DND-41 (cell line): ENCODE results near the gene FOXO6.

Experiments used
- ATAC-seq: fragments of 200-7000 bp; cut with Tn5 transposase; 3 replicates; pipeline ENCODE4 v1.9.1; 2021; ENCODE audit warnings: low read depth; ENCODE audit not compliant: insufficient read depth
- DNase-seq: peaks from one replicate; pipeline ENCODE4 v3.0.0-alpha.2; 2020
- H2AFZ ChIP-seq: 2 replicates; pipeline ENCODE4 v1.6.0; 2012; ENCODE audit warnings: low read depth, low read length
- H3K27ac ChIP-seq: 2 replicates; pipeline ENCODE4 v1.5.1; 2012; ENCODE audit warnings: low read length, inconsistent platforms
- H3K27me3 ChIP-seq: fragments of 200-600 bp; sonication (generic); 2 replicates; pipeline ENCODE4 v1.6.0; 2012; ENCODE audit warnings: low read length, mild to moderate bottlenecking, inconsistent platforms; ENCODE audit not compliant: insufficient read depth, poor library complexity
- H3K36me3 ChIP-seq: 2 replicates; pipeline ENCODE4 v1.5.1; 2012; ENCODE audit warnings: low read length, inconsistent platforms; ENCODE audit not compliant: insufficient read depth
- H3K4me1 ChIP-seq: 2 replicates; pipeline ENCODE4 v1.5.1; 2012; ENCODE audit warnings: mild to moderate bottlenecking, low read length; ENCODE audit not compliant: insufficient read depth
- H3K4me2 ChIP-seq: 2 replicates; pipeline ENCODE4 v1.6.0; 2012; ENCODE audit warnings: mild to moderate bottlenecking, moderate library complexity, low read length, inconsistent platforms; ENCODE audit not compliant: insufficient read depth
- H3K4me3 ChIP-seq, 2 experiments: fragments of 200-600 bp in 1 of 2; shearing (Covaris generic) in 1 of 2; 2 replicates each; pipeline ENCODE4 v1.5.1; 2012 to 2016; ENCODE audit warnings: inconsistent platforms in 2 of 2, low read length in 2 of 2, mild to moderate bottlenecking in 2 of 2, low read depth in 1 of 2, moderate library complexity in 1 of 2
- H3K79me2 ChIP-seq: 2 replicates; pipeline ENCODE4 v1.6.0; 2012; ENCODE audit warnings: low read length, inconsistent platforms; ENCODE audit not compliant: insufficient read depth
- H3K9ac ChIP-seq: 2 replicates; pipeline ENCODE4 v1.6.0; 2012; ENCODE audit warnings: low read depth, mild to moderate bottlenecking, inconsistent platforms, low read length, moderate library complexity
- H3K9me3 ChIP-seq: 2 replicates; pipeline ENCODE4 v1.5.1; 2012; ENCODE audit warnings: low read length, moderate library complexity, mild to moderate bottlenecking, inconsistent platforms; ENCODE audit not compliant: insufficient read depth, severe bottlenecking
- H4K20me1 ChIP-seq: 2 replicates; pipeline ENCODE4 v1.6.0; 2012; ENCODE audit warnings: low read length; ENCODE audit not compliant: insufficient read depth
- CTCF ChIP-seq: IDR thresholded peaks from 2 replicates; pipeline ENCODE4 v1.5.1; 2012; ENCODE audit warnings: borderline replicate concordance, low read length, moderate library complexity, mild to moderate bottlenecking; ENCODE audit not compliant: poor library complexity, severe bottlenecking; ENCODE audit errors: extremely low read depth
- EZH2 ChIP-seq: IDR thresholded peaks from 3 replicates; pipeline ENCODE4 v1.6.1; 2012; ENCODE audit warnings: borderline replicate concordance, low read depth, mild to moderate bottlenecking, moderate library complexity, low read length, inconsistent platforms; ENCODE audit not compliant: severe bottlenecking

Gene FOXO6

GRCh38 chr1:41408691-41409090, 47.5 kb downstream of the FOXO6 start:
- Histone ChIP-seq H2AFZ (no peak overlapping the region), H3K4me3 (no peak overlapping the region), H3K4me2 (no peak overlapping the region), H3K4me1 (peaks cover 14% of the 10 kb centered on the region), H3K9me3 (no peaks in the 10 kb centered on the region), H3K79me2 (no peaks in the 10 kb centered on the region), H3K27me3 (peaks cover 19% of the 10 kb centered on the region), H3K9ac (no peak overlapping the region), H4K20me1 (peaks cover 3% of the 10 kb centered on the region; the same call in 1 of the 2 replicates), H3K27ac (no peak overlapping the region), H3K36me3 (no peaks in the 10 kb centered on the region)
- TF ChIP-seq CTCF (no peak), EZH2 (no peak)
- ATAC-seq (no peak), DNase-seq (no peak)

- no peak for DNase-seq
- no peak overlapping the region for H3K4me2 ChIP-seq
- TF ChIP-seq CTCF: no peak
- no peak for TF ChIP-seq EZH2
Measured at GRCh38 chr1:41409825-41410224, 48.6 kb downstream of the FOXO6 start.

GRCh38 chr1:41410462-41410861, 49.2 kb downstream of the FOXO6 start:
- TF ChIP-seq CTCF: no peak
- no peak overlapping the region for H3K27ac ChIP-seq
- no peak overlapping the region for H2AFZ ChIP-seq
- no peak for ATAC-seq
- H3K4me1 ChIP-seq: no peaks in the 10 kb centered on the region
- H4K20me1 ChIP-seq: no peaks in the 10 kb centered on the region
- H3K9ac ChIP-seq: no peak overlapping the region
- H3K36me3 ChIP-seq: no peaks in the 10 kb centered on the region
- H3K27me3 ChIP-seq: peaks cover 19% of the 10 kb centered on the region
- H3K79me2 ChIP-seq: no peaks in the 10 kb centered on the region
- H3K4me2 ChIP-seq: no peak overlapping the region
- no peaks in the 10 kb centered on the region for H3K9me3 ChIP-seq
- DNase-seq: no peak
- H3K4me3 ChIP-seq: no peak overlapping the region

More at GRCh38 chr1:41409825-41410224, 48.6 kb downstream of the FOXO6 start:
- Histone ChIP-seq H3K27me3 (peaks cover 19% of the 10 kb centered on the region), H4K20me1 (no peaks in the 10 kb centered on the region), H3K79me2 (no peaks in the 10 kb centered on the region), H2AFZ (no peak overlapping the region), H3K9me3 (no peaks in the 10 kb centered on the region), H3K9ac (no peak overlapping the region), H3K4me3 (no peak overlapping the region), H3K36me3 (no peaks in the 10 kb centered on the region), H3K4me1 (peaks cover 2% of the 10 kb centered on the region; the same call in 1 of the 2 replicates), H3K27ac (no peak overlapping the region)
- ATAC-seq: no peak

- H3K9ac ChIP-seq: no peak overlapping the region
- no peaks in the 10 kb centered on the region for H3K4me1 ChIP-seq
- no peak for ATAC-seq
- no peaks in the 10 kb centered on the region for H3K36me3 ChIP-seq
- no peak overlapping the region for H3K4me2 ChIP-seq
- no peak overlapping the region for H2AFZ ChIP-seq
- no peak overlapping the region for H3K4me3 ChIP-seq
- no peak for TF ChIP-seq EZH2
- no peak for TF ChIP-seq CTCF
- H3K79me2 ChIP-seq: no peaks in the 10 kb centered on the region
- H3K27ac ChIP-seq: no peak overlapping the region
- no peaks in the 10 kb centered on the region for H3K9me3 ChIP-seq
- no peak for DNase-seq
- no peaks in the 10 kb centered on the region for H4K20me1 ChIP-seq
- H3K27me3 ChIP-seq: peaks cover 19% of the 10 kb centered on the region
Measured at GRCh38 chr1:41411229-41411628, 50.0 kb downstream of the FOXO6 start.
